NT2/D1 (cell line): ENCODE measurements around the gene NDUFS6.

Experiments used
- DNase-seq: peaks from one replicate; pipeline ENCODE4 v3.0.0-alpha.2; 2011; ENCODE audit warnings: low read depth, low spot score
- H3K27me3 ChIP-seq: 2 replicates; pipeline ENCODE4 v1.6.0; 2011; ENCODE audit warnings: mild to moderate bottlenecking; ENCODE audit not compliant: insufficient read length, insufficient read depth
- H3K36me3 ChIP-seq: 2 replicates; pipeline ENCODE4 v1.6.1; 2011; ENCODE audit warnings: mild to moderate bottlenecking, low read length, mixed read lengths; ENCODE audit not compliant: insufficient read depth, insufficient read length
- H3K4me1 ChIP-seq: 2 replicates; pipeline ENCODE4 v1.5.1; 2011; ENCODE audit not compliant: insufficient read depth, insufficient read length
- H3K4me3 ChIP-seq: 2 replicates; pipeline ENCODE4 v1.5.1; 2011; ENCODE audit warnings: low read depth; ENCODE audit not compliant: insufficient read length
- H3K9ac ChIP-seq: 2 replicates; pipeline ENCODE4 v1.6.0; 2011; ENCODE audit warnings: low read depth; ENCODE audit not compliant: insufficient read length
- H3K9me3 ChIP-seq: 2 replicates; pipeline ENCODE4 v1.5.1; 2011; ENCODE audit warnings: mild to moderate bottlenecking, low read length; ENCODE audit not compliant: insufficient read depth
- SUZ12 ChIP-seq: IDR thresholded peaks from 2 replicates; pipeline ENCODE4 v1.6.1; 2011; ENCODE audit not compliant: insufficient read length, insufficient read depth; ENCODE audit errors: extremely low read depth
- YY1 ChIP-seq: IDR thresholded peaks from 2 replicates; pipeline ENCODE4 v1.6.1; 2011; ENCODE audit not compliant: insufficient read length, insufficient read depth
- ZNF274 ChIP-seq: IDR thresholded peaks from 2 replicates; pipeline ENCODE4 v1.6.1; 2011; ENCODE audit warnings: mild to moderate bottlenecking, low read depth, low read length

Gene NDUFS6

DNA sequence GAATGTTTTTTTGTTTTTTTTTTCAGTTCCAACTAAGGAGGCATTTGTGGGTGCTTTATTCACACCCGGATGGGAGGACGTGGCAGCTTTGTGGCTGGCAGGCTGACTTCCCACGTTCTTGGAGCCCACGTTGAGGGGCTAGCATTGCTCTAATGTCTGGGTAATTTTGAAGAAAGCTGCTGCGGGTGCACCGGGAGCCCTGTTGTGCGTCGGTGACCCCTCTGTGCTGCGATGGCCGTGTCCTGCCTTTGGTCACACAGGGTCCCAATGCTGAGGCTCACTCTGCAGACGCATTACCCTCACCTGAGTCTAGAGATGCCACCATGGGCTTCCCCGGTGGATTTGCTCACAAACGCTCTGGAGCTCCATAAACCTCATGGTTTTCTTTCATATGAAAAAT, 34.2 kb downstream of the NDUFS6 start:
- no peak for TF ChIP-seq SUZ12
- TF ChIP-seq YY1, result no peak
- no peak for TF ChIP-seq ZNF274
- Histone ChIP-seq H3K4me3 (no peak overlapping the region), H3K36me3 (no peaks in the 10 kb centered on the region), H3K9me3 (no peaks in the 10 kb centered on the region), H3K27me3 (no peaks in the 10 kb centered on the region), H3K4me1 (peaks cover 14% of the 10 kb centered on the region), H3K9ac (no peak overlapping the region)
- no peak for DNase-seq

- DNase-seq, result no peak
- Histone ChIP-seq H3K4me1 (peaks cover 17% of the 10 kb centered on the region), H3K27me3 (no peaks in the 10 kb centered on the region), H3K36me3 (no peaks in the 10 kb centered on the region), H3K9ac (no peak overlapping the region), H3K9me3 (no peaks in the 10 kb centered on the region), H3K4me3 (no peak overlapping the region)
- TF ChIP-seq ZNF274 (no peak), SUZ12 (no peak), YY1 (no peak)
Measured at GRCh38 chr5:1836176-1836890, 35.1 kb downstream of the NDUFS6 start.

DNA sequence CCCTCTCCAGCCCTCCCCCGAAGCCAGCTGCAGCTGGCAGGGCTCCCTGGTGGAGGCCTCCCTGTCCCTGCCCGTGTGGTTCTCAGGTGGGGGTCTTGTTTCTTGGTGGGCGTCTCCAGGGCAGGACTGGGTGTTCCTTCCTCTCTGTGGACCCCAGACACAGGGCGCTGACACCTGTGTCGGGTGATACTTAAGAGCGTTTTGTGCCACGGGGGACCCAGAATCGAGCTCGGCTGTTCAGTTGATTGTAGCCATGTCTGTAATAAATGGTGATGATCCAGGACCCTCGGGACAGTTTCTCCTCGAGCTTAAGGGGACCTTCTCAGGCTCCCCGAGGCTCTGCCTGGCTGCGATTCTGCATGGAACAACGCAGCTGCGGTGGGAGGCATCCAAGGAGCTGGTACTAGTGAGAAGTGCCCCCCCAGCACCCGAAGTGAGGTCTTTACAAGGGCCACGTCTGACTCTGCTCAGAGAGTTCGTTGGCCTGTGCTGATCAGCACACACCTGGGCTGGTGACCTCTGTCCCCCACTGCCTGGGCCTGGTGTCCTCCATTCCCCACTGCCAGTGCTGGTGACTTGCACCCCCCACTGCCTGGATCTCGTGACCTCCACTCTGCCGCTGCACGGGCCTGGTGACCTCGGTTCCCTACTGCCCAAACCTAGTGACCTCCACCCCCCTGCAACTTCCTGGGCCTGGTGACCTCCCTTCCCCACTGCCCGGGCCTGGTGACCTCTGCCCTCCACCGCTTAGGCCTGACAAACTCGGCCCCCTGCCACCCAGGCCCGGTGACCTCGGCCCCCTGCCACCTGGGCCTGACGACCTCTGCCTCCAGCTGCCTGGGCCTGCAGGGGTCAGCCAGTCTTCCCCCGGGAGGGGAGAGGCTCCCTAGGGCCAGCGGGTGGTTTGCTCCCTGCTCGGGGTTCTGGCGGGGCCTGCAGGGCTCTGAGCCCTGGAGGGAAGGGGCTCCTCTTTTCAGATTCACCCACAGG, 36.0 kb downstream of the NDUFS6 start:
- Histone ChIP-seq H3K4me1 (peaks cover 12% of the 10 kb centered on the region), H3K27me3 (no peaks in the 10 kb centered on the region), H3K36me3 (no peaks in the 10 kb centered on the region), H3K9me3 (no peaks in the 10 kb centered on the region), H3K9ac (no peak overlapping the region), H3K4me3 (no peak overlapping the region)
- no peak for TF ChIP-seq YY1
- no peak for DNase-seq

DNA sequence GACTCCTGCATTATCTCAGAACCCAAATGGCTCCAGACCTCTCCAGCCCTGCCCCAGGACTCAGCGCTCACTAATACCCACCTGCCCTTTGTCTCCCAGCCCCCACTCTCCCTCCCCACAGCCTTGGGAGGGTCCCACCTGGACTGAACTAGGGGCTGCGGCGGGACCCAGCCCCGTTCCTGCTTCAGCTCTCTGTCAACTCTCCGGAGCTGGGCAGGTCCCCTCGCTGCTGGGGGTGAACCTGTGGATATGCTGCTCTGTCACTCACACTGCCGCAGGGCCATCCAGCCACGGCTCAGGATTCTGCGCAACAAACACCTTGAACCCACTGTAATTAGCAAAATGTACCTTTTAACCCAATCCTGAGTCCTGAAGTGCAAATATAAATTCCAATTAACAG, 36.8 kb downstream of the NDUFS6 start:
- TF ChIP-seq YY1, result no peak
- TF ChIP-seq ZNF274, result no peak
- no peak for TF ChIP-seq SUZ12
- H3K27me3 ChIP-seq, result no peaks in the 10 kb centered on the region
- H3K9ac ChIP-seq, result no peak overlapping the region
- no peak for DNase-seq
- H3K36me3 ChIP-seq, result no peaks in the 10 kb centered on the region
- no peaks in the 10 kb centered on the region for H3K9me3 ChIP-seq
- H3K4me3 ChIP-seq, result no peak overlapping the region
- H3K4me1 ChIP-seq, result peaks cover 12% of the 10 kb centered on the region

DNA sequence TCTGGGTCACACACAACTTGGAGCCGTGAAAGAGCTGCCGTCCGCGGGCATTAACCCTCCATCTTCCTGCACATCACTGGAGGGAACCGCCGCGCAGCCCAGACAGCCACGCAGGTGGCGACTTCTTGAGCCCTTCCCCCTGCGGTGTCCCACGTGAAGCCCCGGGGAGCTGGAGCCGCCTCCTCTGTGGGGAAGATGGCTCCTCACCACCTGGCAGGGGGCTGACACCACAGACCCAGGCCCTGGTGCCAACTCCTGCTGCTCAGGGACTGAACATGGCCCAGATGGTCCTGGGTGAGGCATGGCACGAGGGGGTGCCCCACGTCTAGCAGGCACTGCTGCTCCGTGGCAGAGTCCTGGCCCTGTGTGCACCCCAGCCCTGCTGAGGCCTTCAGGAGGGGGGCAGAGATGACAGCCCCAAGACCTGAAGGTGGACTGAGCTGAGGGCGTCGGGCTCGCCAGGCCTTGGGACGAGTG, 38.9 kb downstream of the NDUFS6 start:
- TF ChIP-seq ZNF274, result no peak
- no peak for TF ChIP-seq YY1
- no peak for TF ChIP-seq SUZ12
- no peak overlapping the region for H3K4me3 ChIP-seq
- no peak for DNase-seq
- no peaks in the 10 kb centered on the region for H3K9me3 ChIP-seq
- H3K4me1 ChIP-seq, result peaks cover 6% of the 10 kb centered on the region
- H3K27me3 ChIP-seq, result peaks cover 11% of the 10 kb centered on the region
- no peaks in the 10 kb centered on the region for H3K36me3 ChIP-seq
- H3K9ac ChIP-seq, result no peak overlapping the region

GRCh38 chr5:1840741-1841521, 39.7 kb downstream of the NDUFS6 start:
- no peak for DNase-seq
- no peak overlapping the region for H3K4me3 ChIP-seq
- TF ChIP-seq ZNF274 (no peak), SUZ12 (no peak), YY1 (no peak)
- H3K4me1 ChIP-seq, result peaks cover 6% of the 10 kb centered on the region
- H3K36me3 ChIP-seq, result no peaks in the 10 kb centered on the region
- H3K9ac ChIP-seq, result peak overlapping the region; percentile 4
- H3K9me3 ChIP-seq, result no peaks in the 10 kb centered on the region
- H3K27me3 ChIP-seq, result peaks cover 11% of the 10 kb centered on the region
